Transverse colon (tissue), 4 donors: ENCODE data around the gene CHMP4B. TPM values are rescaled to one million over a fixed set of nuclear protein-coding genes. Genes with fewer than 3 reads are reported as not detected.

Experiments used
- DNase-seq: peaks from one replicate; pipeline ENCODE4 v3.0.0-alpha.2; 2019
- H3K27ac ChIP-seq, 4 donors: fragments of 200-600 bp; sonication (generic); 2 replicates each; pipeline ENCODE4 v1.5.1; 2016 to 2018; ENCODE audit warnings: inconsistent platforms in 4 of 4
- H3K27me3 ChIP-seq: fragments of 200-600 bp; sonication (generic); 2 replicates; pipeline ENCODE4 v1.5.1; 2017; ENCODE audit warnings: inconsistent platforms
- H3K36me3 ChIP-seq, 4 donors: fragments of 200-600 bp; sonication (generic); 2 replicates each; pipeline ENCODE4 v1.5.1; 2017 to 2019; ENCODE audit warnings: inconsistent platforms in 4 of 4
- H3K4me1 ChIP-seq, 4 donors: fragments of 200-600 bp; sonication (generic); 2 replicates each; pipeline ENCODE4 v1.5.1; 2017 to 2020; ENCODE audit warnings: inconsistent platforms in 4 of 4
- H3K4me3 ChIP-seq, 4 donors: fragments of 200-600 bp; sonication (generic); 1 replicate in 1 of 4; 2 replicates in 3 of 4; pipeline versions ENCODE4 v1.5.1 to v1.6.1; 2017 to 2019; ENCODE audit warnings: inconsistent platforms in 4 of 4
- H3K9me3 ChIP-seq, 2 donors: fragments of 200-600 bp; sonication (generic); 2 replicates each; pipeline ENCODE4 v1.5.1; 2017 to 2019; ENCODE audit warnings: inconsistent platforms in 2 of 2
- CTCF ChIP-seq, 5 experiments: fragments of 200-600 bp in 3 of 5; fragments of 450-650 bp in 2 of 5; sonication (generic) in 3 of 5; IDR thresholded peaks; 1 replicate in 2 of 5; 2 replicates in 3 of 5; pipeline ENCODE4 v1.5.1; 2016 to 2017; ENCODE audit warnings: antibody characterized with exemption in 5 of 5, inconsistent platforms in 3 of 5, mild to moderate bottlenecking in 2 of 5, moderate library complexity in 1 of 5
- EP300 ChIP-seq: sonication (generic); formaldehyde crosslinking; IDR thresholded peaks from one replicate; pipeline ENCODE4 v1.6.1; 2017; ENCODE audit warnings: antibody characterized with exemption, low read depth
- POLR2A ChIP-seq: fragments of 450-650 bp; IDR thresholded peaks from one replicate; pipeline ENCODE4 v1.6.1; 2016; ENCODE audit warnings: antibody characterized with exemption, mild to moderate bottlenecking, moderate library complexity
- POLR2AphosphoS5 ChIP-seq, 3 donors: sonication (generic); formaldehyde crosslinking; IDR thresholded peaks; one replicate each; pipeline ENCODE4 v1.6.1; 2016; ENCODE audit warnings: antibody characterized with exemption in 3 of 3
- WGBS, 2 donors: methylation state at CpG; one replicate each; pipeline ENCODE4 v1.1.5; 2018; ENCODE audit warnings: low coverage in 1 of 2; 5-methylcytosine and 5-hydroxymethylcytosine counted together
- in situ Hi-C, 4 donors: fragments of 200-750 bp; cut with MboI; loops; one replicate each; pipeline versions ENCODE4 v1.15.0 to v1.15.1; 2017; ENCODE audit warnings: low sequenced_read_pairs in 3 of 4, low pct_ligation_motif_present in 1 of 4, low pct_unique_long_range_greater_than_20kb in 1 of 4
- intact Hi-C: fragments of 100-400 bp; cut with DNase I; formaldehyde crosslinking; loops from one replicate; pipeline ENCODE4 v1.15.1; 2023; ENCODE audit warnings: low total_unique reads
- total RNA-seq, 4 donors: library from RNA; depleted of rRNA; stranded (reverse); fragments of >200 nt; gene quantifications; one replicate each; pipeline ENCODE4 v1.1.0, GENCODE V29; 2016

CHMP4B gene
- total RNA-seq, 4 donors from 2014 or later: 182 to 263 (median 213) TPM

GRCh38 chr20:33827634-33828325 is 16.6 kb downstream of the CHMP4B start:
- H3K27me3 ChIP-seq: no peaks in the 10 kb centered on the region
- no peaks in the 10 kb centered on the region for H3K36me3 ChIP-seq
- in situ Hi-C loops: no loop called here
- DNase-seq: no peak
- H3K4me1 ChIP-seq: peaks cover 82 to 99% (median 88%) of the 10 kb centered on the region in 4 donors
- TF ChIP-seq EP300 (no peak), POLR2AphosphoS5 (IDR thresholded peaks at IDR 0.05) (no peak), CTCF (IDR thresholded peaks at IDR 0.05) (no peak), POLR2A (no peak)
- intact Hi-C loops: no loop called here
- H3K4me3 ChIP-seq: no peak overlapping the region
- WGBS, 2 donors: 77% methylated on average over 4 of the region's 4 CpGs; no CpG with 5 or more reads in 1 of the 2 donors
- H3K27ac ChIP-seq: peak overlapping the region; percentile 77 to 81 (median 79)
- H3K9me3 ChIP-seq: no peaks in the 10 kb centered on the region

GRCh38 chr20:33828326-33828844 is 17.2 kb downstream of the CHMP4B start:
- peaks cover 88 to 99% (median 94%) of the 10 kb centered on the region in 4 donors for H3K4me1 ChIP-seq
- H3K27ac ChIP-seq: peak overlapping the region; percentile 77 to 81 (median 79)
- H3K4me3 ChIP-seq: no peak overlapping the region
- H3K36me3 ChIP-seq: no peaks in the 10 kb centered on the region
- H3K9me3 ChIP-seq: no peaks in the 10 kb centered on the region
- intact Hi-C loops: no loop called here
- TF ChIP-seq EP300: no peak
- no peak for TF ChIP-seq CTCF (IDR thresholded peaks at IDR 0.05)
- no peak for TF ChIP-seq POLR2A
- TF ChIP-seq POLR2AphosphoS5 (IDR thresholded peaks at IDR 0.05): no peak
- in situ Hi-C loops: no loop called here
- DNase-seq: no peak
- H3K27me3 ChIP-seq: no peaks in the 10 kb centered on the region
- WGBS, 2 donors: 47 to 62% methylated on average over 9 of the region's 9 CpGs

DNA sequence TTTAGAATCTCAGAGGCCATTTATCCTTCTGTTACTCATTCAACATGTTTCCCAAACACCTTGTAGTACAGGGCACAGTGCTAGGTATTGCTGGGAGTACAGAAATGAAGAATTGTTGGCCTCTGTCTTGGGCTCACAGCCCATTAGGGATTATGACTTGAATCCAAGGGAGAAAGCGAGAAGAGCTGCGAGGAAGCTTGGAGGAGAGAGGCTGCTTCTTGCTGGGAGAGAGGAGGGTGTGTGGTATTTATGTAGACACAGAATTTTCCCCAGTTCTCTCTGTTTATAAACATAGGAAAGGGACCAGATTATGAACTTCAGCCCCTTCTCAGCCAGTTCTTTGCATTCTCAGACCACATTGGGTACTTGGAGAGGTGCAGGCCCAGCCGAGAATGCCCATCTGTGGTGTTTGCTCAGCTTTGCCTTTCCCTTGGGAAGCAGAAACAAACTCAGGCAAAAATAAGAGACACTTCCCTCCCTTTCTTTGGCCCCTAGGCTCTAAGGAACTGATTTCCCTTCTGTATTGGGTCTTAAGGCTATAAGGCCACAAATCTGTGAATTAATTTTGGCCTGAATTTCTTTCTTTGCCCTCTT is 17.9 kb downstream of the CHMP4B start:
- Histone ChIP-seq H3K4me3 (no peak overlapping the region), H3K27ac (peak overlapping the region; percentile 77 to 81 (median 79)), H3K9me3 (no peaks in the 10 kb centered on the region), H3K27me3 (no peaks in the 10 kb centered on the region), H3K36me3 (no peaks in the 10 kb centered on the region), H3K4me1 (peaks cover 83 to 99% (median 97%) of the 10 kb centered on the region in 4 donors)
- WGBS, 2 donors: 53 to 60% methylated on average over 3 of the region's 3 CpGs
- intact Hi-C loops: no loop called here
- TF ChIP-seq POLR2AphosphoS5 (IDR thresholded peaks at IDR 0.05) (no peak), CTCF (IDR thresholded peaks at IDR 0.05) (no peak), EP300 (no peak), POLR2A (no peak)
- in situ Hi-C loops: no loop called here
- DNase-seq: no peak

- no peak for DNase-seq
- Histone ChIP-seq H3K27me3 (no peaks in the 10 kb centered on the region), H3K36me3 (no peaks in the 10 kb centered on the region), H3K27ac (peak overlapping the region; percentile 77 to 81 (median 79)), H3K4me3 (no peak overlapping the region), H3K4me1 (peaks cover 78 to 98% (median 93%) of the 10 kb centered on the region in 4 donors), H3K9me3 (no peaks in the 10 kb centered on the region)
- TF ChIP-seq CTCF (IDR thresholded peaks at IDR 0.05) (no peak), POLR2AphosphoS5 (IDR thresholded peaks at IDR 0.05) (no peak), EP300 (no peak), POLR2A (no peak)
- WGBS, 2 donors: 68 to 76% methylated on average over 3 of the region's 3 CpGs
- intact Hi-C loops (no loop called here), in situ Hi-C loops (no loop called here)
These were observed 18.5 kb downstream of the CHMP4B start for GRCh38 chr20:33829636-33830035.
